ENCODE measurements around the gene KLHL30.

DNA sequence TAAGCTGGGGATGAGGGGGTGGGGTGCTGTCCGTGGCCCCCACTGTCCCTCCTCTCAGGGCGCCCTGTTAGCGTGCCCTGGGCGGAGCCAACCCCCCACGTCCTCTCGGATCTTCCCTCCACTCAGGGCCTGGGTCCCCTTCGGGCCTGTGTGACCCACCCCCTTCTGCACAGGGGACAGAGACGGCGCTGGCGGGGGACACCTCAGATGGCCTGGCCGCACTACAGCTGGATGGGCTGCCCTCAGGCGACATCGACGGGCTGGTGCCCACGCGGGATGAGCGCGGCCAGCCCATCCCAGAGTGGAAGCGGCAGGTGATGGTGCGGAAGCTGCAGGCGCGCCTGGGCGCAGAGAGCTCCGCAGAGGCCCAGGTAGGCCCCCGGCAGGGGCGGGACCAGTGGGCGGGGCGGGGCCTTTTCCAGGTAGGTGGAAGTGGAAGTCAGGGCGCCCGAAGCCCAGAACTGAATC lies 9.9 kb upstream of the KLHL30 start:
- TF ChIP-seq, protein P1, sequence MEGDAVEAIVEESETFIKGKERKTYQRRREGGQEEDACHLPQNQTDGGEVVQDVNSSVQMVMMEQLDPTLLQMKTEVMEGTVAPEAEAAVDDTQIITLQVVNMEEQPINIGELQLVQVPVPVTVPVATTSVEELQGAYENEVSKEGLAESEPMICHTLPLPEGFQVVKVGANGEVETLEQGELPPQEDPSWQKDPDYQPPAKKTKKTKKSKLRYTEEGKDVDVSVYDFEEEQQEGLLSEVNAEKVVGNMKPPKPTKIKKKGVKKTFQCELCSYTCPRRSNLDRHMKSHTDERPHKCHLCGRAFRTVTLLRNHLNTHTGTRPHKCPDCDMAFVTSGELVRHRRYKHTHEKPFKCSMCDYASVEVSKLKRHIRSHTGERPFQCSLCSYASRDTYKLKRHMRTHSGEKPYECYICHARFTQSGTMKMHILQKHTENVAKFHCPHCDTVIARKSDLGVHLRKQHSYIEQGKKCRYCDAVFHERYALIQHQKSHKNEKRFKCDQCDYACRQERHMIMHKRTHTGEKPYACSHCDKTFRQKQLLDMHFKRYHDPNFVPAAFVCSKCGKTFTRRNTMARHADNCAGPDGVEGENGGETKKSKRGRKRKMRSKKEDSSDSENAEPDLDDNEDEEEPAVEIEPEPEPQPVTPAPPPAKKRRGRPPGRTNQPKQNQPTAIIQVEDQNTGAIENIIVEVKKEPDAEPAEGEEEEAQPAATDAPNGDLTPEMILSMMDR (conservative IDR thresholded peaks at IDR 0.05 in 1 of 2, IDR thresholded peaks at IDR 0.05 in 1 of 2; ENCODE audit: low read depth in 1 of 2, low read length in 2 of 2) = no peak
- no peak for TF ChIP-seq EZH2 (IDR thresholded peaks at IDR 0.05; ENCODE audit: low read length, missing control alignments)
